IMR-90 (cell line): ENCODE results near the gene KLK8. TPM values are rescaled to one million over a fixed set of nuclear protein-coding genes. Genes with fewer than 3 reads are reported as not detected.

Experiments used
- ATAC-seq: fragments of 200-7000 bp; cut with Tn5 transposase; 2 replicates; pipeline ENCODE4 v1.9.1; 2020; ENCODE audit warnings: low read depth, mild to moderate bottlenecking, moderate library complexity
- BruUV-seq: library from RNA; stranded (reverse); fragments of 400-500 nt; replicated peaks from 2 replicates; lab custom pipeline; 2021; lab: Mats Ljungman, UMichigan
- CTCF ChIA-PET: fragments of 300-600 bp; formaldehyde crosslinking; extraction: SDS; loops from one replicate; lab custom pipeline; 2021; ENCODE audit warnings: antibody characterized with exemption; lab: Yijun Ruan, JAX
- POLR2A ChIA-PET: fragments of 300-600 bp; sonication (Branson Sonifier 250); formaldehyde crosslinking; loops from one replicate; lab custom pipeline; 2022; ENCODE audit warnings: antibody characterized with exemption; ENCODE audit not compliant: unreplicated experiment; lab: Charles Lee
- DNase-seq: peaks from one replicate; pipeline ENCODE4 v3.0.0; 2013
- H2AFZ ChIP-seq: replicated peaks from 2 replicates; pipeline ENCODE3; 2013; ENCODE audit warnings: low read length, mild to moderate bottlenecking; ENCODE audit not compliant: poor library complexity
- H2AK5ac ChIP-seq: 2 replicates; pipeline ENCODE4 v1.6.1; 2013; ENCODE audit warnings: low read depth, low read length, inconsistent platforms
- H2AK9ac ChIP-seq: replicated peaks from 2 replicates; pipeline ENCODE3; 2013; ENCODE audit warnings: mild to moderate bottlenecking, low read depth, low read length, moderate library complexity; ENCODE audit not compliant: poor library complexity
- H2BK120ac ChIP-seq: 2 replicates; pipeline ENCODE4 v1.6.1; 2013; ENCODE audit warnings: low read depth, low read length, inconsistent platforms
- H2BK15ac ChIP-seq: 3 replicates; pipeline ENCODE4 v1.6.1; 2013; ENCODE audit warnings: low read depth, low read length, inconsistent platforms
- H2BK20ac ChIP-seq: 2 replicates; pipeline ENCODE4 v1.6.1; 2013; ENCODE audit warnings: low read depth, mild to moderate bottlenecking, inconsistent platforms, low read length, moderate library complexity
- H2BK5ac ChIP-seq: 2 replicates; pipeline ENCODE4 v1.6.1; 2013; ENCODE audit warnings: mild to moderate bottlenecking, low read depth, low read length, inconsistent platforms; ENCODE audit not compliant: poor library complexity, severe bottlenecking
- H3K14ac ChIP-seq: replicated peaks from 2 replicates; pipeline ENCODE4 v1.6.1; 2013; ENCODE audit warnings: low read depth, low read length, inconsistent platforms
- H3K18ac ChIP-seq: 2 replicates; pipeline ENCODE4 v1.6.1; 2013; ENCODE audit warnings: low read depth, low read length, control low read depth
- H3K23ac ChIP-seq: 2 replicates; pipeline ENCODE4 v1.6.1; 2013; ENCODE audit warnings: low read depth, low read length, inconsistent platforms
- H3K27ac ChIP-seq: 2 replicates; pipeline ENCODE4 v1.5.1; 2013; ENCODE audit warnings: mild to moderate bottlenecking, control low read depth, low read length; ENCODE audit not compliant: insufficient read depth
- H3K27me3 ChIP-seq: 2 replicates; pipeline ENCODE4 v1.6.1; 2013; ENCODE audit warnings: low read length; ENCODE audit not compliant: control insufficient read depth, insufficient read depth
- H3K36me3 ChIP-seq: 2 replicates; pipeline ENCODE4 v1.6.1; 2013; ENCODE audit warnings: low read length, mixed read lengths; ENCODE audit not compliant: control insufficient read depth, insufficient read depth
- H3K4ac ChIP-seq: 2 replicates; pipeline ENCODE4 v1.6.1; 2013; ENCODE audit warnings: low read depth, low read length, inconsistent platforms
- H3K4me1 ChIP-seq: 2 replicates; pipeline ENCODE4 v1.6.1; 2013; ENCODE audit warnings: low read length, mixed read lengths; ENCODE audit not compliant: control insufficient read depth, insufficient read depth
- H3K4me2 ChIP-seq: 2 replicates; pipeline ENCODE4 v1.6.1; 2013; ENCODE audit warnings: low read depth, mild to moderate bottlenecking, control low read depth, low read length, moderate library complexity
- H3K4me3 ChIP-seq: 2 replicates; pipeline ENCODE4 v1.5.1; 2013; ENCODE audit warnings: low read depth, mild to moderate bottlenecking, control low read depth, low read length, moderate library complexity; ENCODE audit not compliant: insufficient read depth
- H3K56ac ChIP-seq: 2 replicates; pipeline ENCODE4 v1.6.1; 2013; ENCODE audit warnings: low read length, inconsistent platforms; ENCODE audit not compliant: insufficient read depth; ENCODE audit errors: extremely low read depth
- H3K79me1 ChIP-seq, 2 experiments: 2 replicates each; pipeline ENCODE4 v1.6.1; 2013; ENCODE audit warnings: low read length in 2 of 2, inconsistent platforms in 1 of 2, low read depth in 1 of 2
- H3K9ac ChIP-seq: 2 replicates; pipeline ENCODE4 v1.6.1; 2013; ENCODE audit warnings: low read depth, low read length, control low read depth
- H3K9me1 ChIP-seq: 2 replicates; pipeline ENCODE4 v1.6.1; 2013; ENCODE audit warnings: low read length, inconsistent platforms; ENCODE audit not compliant: insufficient read depth
- H3K9me3 ChIP-seq: 2 replicates; pipeline ENCODE4 v1.6.1; 2013; ENCODE audit warnings: low read length; ENCODE audit not compliant: control insufficient read depth, insufficient read depth
- H4K20me1 ChIP-seq: 2 replicates; pipeline ENCODE4 v1.6.1; 2013; ENCODE audit warnings: low read length, inconsistent platforms; ENCODE audit not compliant: insufficient read depth
- H4K5ac ChIP-seq: 2 replicates; pipeline ENCODE4 v1.6.1; 2013; ENCODE audit warnings: mild to moderate bottlenecking, low read depth, low read length, control low read depth
- H4K8ac ChIP-seq, 2 experiments: 2 replicates each; pipeline ENCODE4 v1.6.1; 2013; ENCODE audit warnings: low read depth in 2 of 2, low read length in 2 of 2, control low read depth in 1 of 2, inconsistent platforms in 1 of 2
- H4K91ac ChIP-seq: 2 replicates; pipeline ENCODE4 v1.6.1; 2013; ENCODE audit warnings: low read depth, low read length, inconsistent platforms; ENCODE audit not compliant: insufficient read depth
- BHLHE40 ChIP-seq: fragments of 150-350 bp; IDR thresholded peaks from 2 replicates; pipeline ENCODE4 v1.6.1; 2016; ENCODE audit warnings: mild to moderate bottlenecking, low read depth, low read length
- CEBPB ChIP-seq: IDR thresholded peaks from 2 replicates; pipeline ENCODE4 v1.6.1; 2012; ENCODE audit warnings: low read depth, low read length, improper control_type of control experiment
- CHD1 ChIP-seq: IDR thresholded peaks from 2 replicates; pipeline ENCODE4 v1.6.1; 2012; ENCODE audit warnings: low read depth, low read length, improper control_type of control experiment
- CTCF ChIP-seq: conservative IDR thresholded peaks from 2 replicates; pipeline ENCODE4 v1.5.1; 2012; ENCODE audit warnings: mild to moderate bottlenecking, low read depth, low read length, improper control_type of control experiment
- ELK1 ChIP-seq: fragments of 150-350 bp; IDR thresholded peaks from 2 replicates; pipeline ENCODE4 v1.6.1; 2016; ENCODE audit warnings: low read depth, mild to moderate bottlenecking, low read length, moderate library complexity, borderline replicate concordance
- FOS ChIP-seq: fragments of 150-350 bp; IDR thresholded peaks from 2 replicates; pipeline ENCODE4 v1.6.1; 2016; ENCODE audit warnings: low read depth, low read length
- MAZ ChIP-seq: IDR thresholded peaks from 2 replicates; pipeline ENCODE4 v1.6.1; 2012; ENCODE audit warnings: low read depth, mild to moderate bottlenecking, low read length, improper control_type of control experiment, moderate library complexity, borderline replicate concordance
- MXI1 ChIP-seq: IDR thresholded peaks from 2 replicates; pipeline ENCODE4 v1.6.1; 2012; ENCODE audit warnings: low read depth, mild to moderate bottlenecking, low read length, moderate library complexity, borderline replicate concordance
- NFE2L2 ChIP-seq: fragments of 150-350 bp; IDR thresholded peaks from 2 replicates; pipeline ENCODE4 v1.6.1; 2016; ENCODE audit warnings: low read depth, mild to moderate bottlenecking, low read length
- POLR2A ChIP-seq: IDR thresholded peaks from 2 replicates; pipeline ENCODE4 v1.6.1; 2012; ENCODE audit warnings: mild to moderate bottlenecking, low read depth, low read length
- RAD21 ChIP-seq: IDR thresholded peaks from 2 replicates; pipeline ENCODE4 v1.6.1; 2012; ENCODE audit warnings: low read length, improper control_type of control experiment
- RCOR1 ChIP-seq: IDR thresholded peaks from 2 replicates; pipeline ENCODE4 v1.6.1; 2012; ENCODE audit warnings: mild to moderate bottlenecking, low read length, improper control_type of control experiment; ENCODE audit not compliant: insufficient replicate concordance
- USF2 ChIP-seq: fragments of 150-350 bp; IDR thresholded peaks from 2 replicates; pipeline ENCODE4 v1.6.1; 2017; ENCODE audit warnings: mild to moderate bottlenecking, antibody characterized with exemption, low read length, low read depth
- WGBS, 2 experiments: methylation state at CpG; one replicate each; pipeline versions ENCODE4 v1.1.5 to v1.1.7; 2013; ENCODE audit warnings: missing lambda C conversion rate in 2 of 2; ENCODE audit not compliant: insufficient read length in 1 of 2; ENCODE audit errors: extremely low coverage in 2 of 2; 5-methylcytosine and 5-hydroxymethylcytosine counted together
- dilution Hi-C: fragments of 300-500 bp; cut with HindIII; formaldehyde crosslinking; loops from one replicate; pipeline ENCODE4 v1.14.3; 2018; ENCODE audit warnings: low sequenced_read_pairs; ENCODE audit not compliant: unreplicated experiment
- in situ Hi-C: fragments of 300-500 bp; cut with MboI; formaldehyde crosslinking; loops from 3 replicates; pipeline ENCODE4 v1.14.3; 2019; ENCODE audit warnings: low sequenced_read_pairs, inconsistent platforms, mixed read lengths
- intact Hi-C: fragments of 100-400 bp; cut with micrococcal nuclease; formaldehyde crosslinking; loops from 2 replicates; pipeline ENCODE4 v1.10.0; 2022
- polyA plus RNA-seq, 3 experiments: library from polyadenylated mRNA; depleted of rRNA; stranded (reverse); fragments of >200 nt; gene quantifications; 2 replicates each; pipeline ENCODE4 v1.2.3, GENCODE V29; 2012; ENCODE audit warnings: low replicate concordance in 1 of 3
- total RNA-seq: library from RNA; depleted of rRNA; stranded (reverse); fragments of >200 nt; gene quantifications from 2 replicates; pipeline ENCODE4 v1.2.3, GENCODE V29; 2012

KLK8 gene
- total and polyA plus RNA-seq, 2 of the 4 experiments (the other 2 are of a cell fraction): not detected

- in situ Hi-C loops (no loop called here), dilution Hi-C loops (no loop called here), intact Hi-C loops (no loop called here)
- no peak overlapping the region for H3K23ac ChIP-seq
- H3K56ac ChIP-seq: no peak overlapping the region
- no peak overlapping the region for H4K5ac ChIP-seq
- no peak overlapping the region for H3K9ac ChIP-seq
- H3K79me1 ChIP-seq: no peaks in the 10 kb centered on the region
- no peaks in the 10 kb centered on the region for H3K9me1 ChIP-seq
- H3K27ac ChIP-seq: no peak overlapping the region
- no peak overlapping the region for H2AK9ac ChIP-seq
- ChIA-PET POLR2A (no interaction called here), CTCF (no interaction called here)
- H3K4ac ChIP-seq: no peak overlapping the region
- no peak overlapping the region for H2AK5ac ChIP-seq
- no peak for ATAC-seq
- H2BK15ac ChIP-seq: no peak overlapping the region
- no peak overlapping the region for H3K4me2 ChIP-seq
- H3K4me3 ChIP-seq: no peak overlapping the region
- no peak overlapping the region for H3K18ac ChIP-seq
- no peak overlapping the region for H3K14ac ChIP-seq
- no peaks in the 10 kb centered on the region for H3K36me3 ChIP-seq
- no peak overlapping the region for H2BK5ac ChIP-seq
- H2BK120ac ChIP-seq: no peak overlapping the region
- TF ChIP-seq CTCF: no peak
- no peak for TF ChIP-seq BHLHE40
- no peak for TF ChIP-seq CHD1
- TF ChIP-seq ELK1: no peak
- no peak for TF ChIP-seq RCOR1
- no peak for TF ChIP-seq CEBPB
- TF ChIP-seq MAZ: no peak
- no peak for TF ChIP-seq USF2
- no peak for TF ChIP-seq RAD21
- TF ChIP-seq FOS: no peak
- no peak for TF ChIP-seq MXI1
- no peak for TF ChIP-seq POLR2A
- TF ChIP-seq NFE2L2: no peak
- H4K91ac ChIP-seq: no peak overlapping the region
- peaks cover 14% of the 10 kb centered on the region for H3K9me3 ChIP-seq
- H4K20me1 ChIP-seq: no peaks in the 10 kb centered on the region; the same call in 1 of the 2 replicates
- H2BK20ac ChIP-seq: no peak overlapping the region
- H3K27me3 ChIP-seq: no peaks in the 10 kb centered on the region
- WGBS, 2 experiments: 100% methylated on average over 1 of the region's 16 CpGs; no CpG with 5 or more reads in 1 of the 2 experiments
- H3K4me1 ChIP-seq: no peaks in the 10 kb centered on the region
- H4K8ac ChIP-seq: no peak overlapping the region
- DNase-seq: no peak
- no TSS peak for BruUV-seq
- H2AFZ ChIP-seq: no peak overlapping the region
Observed at GRCh38 chr19:51000981-51001380, 423 bp downstream of the KLK8 start.
